Hepatocyte (in vitro differentiated cells): ENCODE data around the gene ZNF20. TPM values are rescaled to one million over a fixed set of nuclear protein-coding genes. Genes with fewer than 3 reads are reported as not detected.

Experiments used
- DNase-seq: peaks from one replicate; pipeline ENCODE4 v3.0.0-alpha.2; 2016; ENCODE audit warnings: low spot score
- H2AFZ ChIP-seq: fragments of 200-600 bp; sonication (generic); 2 replicates; pipeline ENCODE4 v1.6.0; 2016; ENCODE audit warnings: antibody characterized with exemption, mild to moderate bottlenecking
- H3K27ac ChIP-seq: fragments of 200-600 bp; sonication (generic); 2 replicates; pipeline ENCODE4 v1.5.1; 2016; ENCODE audit warnings: mild to moderate bottlenecking
- H3K27me3 ChIP-seq: fragments of 200-600 bp; sonication (generic); 2 replicates; pipeline ENCODE4 v1.6.1; 2016
- H3K36me3 ChIP-seq: fragments of 200-600 bp; sonication (generic); replicated peaks from 2 replicates; pipeline ENCODE4 v1.5.1; 2016; ENCODE audit warnings: low read depth; ENCODE audit not compliant: insufficient read depth
- H3K4me1 ChIP-seq: fragments of 200-600 bp; sonication (generic); 2 replicates; pipeline ENCODE4 v1.5.1; 2016; ENCODE audit warnings: mild to moderate bottlenecking, moderate library complexity; ENCODE audit not compliant: insufficient read depth
- H3K4me2 ChIP-seq: fragments of 200-600 bp; sonication (generic); 2 replicates; pipeline ENCODE4 v1.6.0; 2016
- H3K4me3 ChIP-seq: fragments of 200-600 bp; sonication (generic); 2 replicates; pipeline ENCODE4 v1.5.1; 2016; ENCODE audit warnings: mild to moderate bottlenecking
- H3K79me2 ChIP-seq: fragments of 200-600 bp; sonication (generic); 2 replicates; pipeline ENCODE4 v1.6.0; 2017; ENCODE audit warnings: mild to moderate bottlenecking
- H3K9me2 ChIP-seq: fragments of 200-600 bp; sonication (generic); replicated peaks from 2 replicates; pipeline ENCODE4 v1.6.0; 2017; ENCODE audit warnings: mild to moderate bottlenecking; ENCODE audit not compliant: insufficient read depth
- H3K9me3 ChIP-seq: fragments of 200-600 bp; sonication (generic); 2 replicates; pipeline ENCODE4 v1.5.1; 2016; ENCODE audit warnings: low read depth, mild to moderate bottlenecking
- H4K20me1 ChIP-seq: fragments of 200-600 bp; sonication (generic); 2 replicates; pipeline ENCODE4 v1.6.0; 2016; ENCODE audit warnings: mild to moderate bottlenecking; ENCODE audit not compliant: insufficient read depth, poor library complexity, severe bottlenecking
- EZH2 ChIP-seq: fragments of 200-600 bp; sonication (generic); IDR thresholded peaks from 2 replicates; pipeline ENCODE4 v1.6.1; 2016; ENCODE audit warnings: antibody characterized with exemption, mild to moderate bottlenecking, borderline replicate concordance
- EZH2phosphoT487 ChIP-seq: fragments of 200-600 bp; sonication (generic); IDR thresholded peaks from one replicate; pipeline ENCODE4 v1.6.1; 2018; ENCODE audit warnings: antibody characterized with exemption, mild to moderate bottlenecking, low read depth, moderate library complexity; ENCODE audit not compliant: unreplicated experiment, severe bottlenecking
- WGBS: methylation state at CpG from one replicate; pipeline ENCODE4 v1.1.6; 2016; ENCODE audit warnings: low lambda C conversion rate; ENCODE audit errors: missing lambda C conversion rate; 5-methylcytosine and 5-hydroxymethylcytosine counted together
- polyA plus RNA-seq: library from polyadenylated mRNA; unstranded; fragments of >200 nt; fragmentation: Nextera tagmentation; extraction: Ambion mirVana; gene quantifications from 2 replicates; pipeline ENCODE4 v1.2.1, GENCODE V29; 2016
- total RNA-seq: library from RNA; depleted of rRNA; stranded (reverse); fragments of >200 nt; gene quantifications from 2 replicates; pipeline ENCODE4 v1.2.3, GENCODE V29; 2014
- TF ChIP-seq, protein P1 (sequence below): fragments of 200-600 bp; sonication (generic); IDR thresholded peaks from 2 replicates; pipeline ENCODE4 v1.5.1; 2016; ENCODE audit warnings: antibody characterized with exemption, mild to moderate bottlenecking; ENCODE audit not compliant: poor library complexity

The ZNF20 gene
- total RNA-seq = 4.7 and 5.3 TPM in 2 replicates
- 1.2 and 2.4 TPM in 2 replicates for polyA plus RNA-seq

DNA sequence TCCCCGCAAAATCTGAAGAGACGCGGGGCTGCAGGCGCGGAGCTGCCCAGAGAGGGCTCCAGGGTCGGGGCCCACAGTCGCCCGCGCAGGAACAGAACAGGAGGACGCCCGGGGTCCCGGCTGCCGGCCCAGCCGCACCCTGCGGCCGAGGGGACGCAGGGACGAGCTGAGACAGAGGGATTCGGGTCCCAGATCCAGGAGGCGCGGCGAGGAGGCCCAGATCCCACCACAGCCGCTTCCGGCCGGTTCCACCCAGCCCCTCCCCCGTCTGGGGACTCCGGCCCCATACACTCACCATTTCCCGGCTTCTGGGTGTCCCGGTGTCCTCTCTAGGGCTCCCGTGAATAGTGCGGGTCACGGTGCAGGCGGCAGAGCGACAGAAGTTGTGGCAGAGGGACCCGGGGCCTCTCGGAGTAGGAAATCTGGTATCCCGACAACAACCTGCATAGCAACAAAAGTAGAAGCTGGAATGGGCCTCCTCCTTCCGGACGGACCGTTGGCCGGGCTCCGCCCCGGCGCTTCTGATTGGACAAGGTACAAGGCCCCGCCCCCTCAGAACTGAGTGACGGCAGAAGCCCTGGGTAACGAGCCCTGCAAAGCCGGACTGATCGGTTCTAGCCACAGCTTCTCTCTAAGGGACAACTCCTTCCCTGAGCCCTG is at the start of gene ZNF20:
Gene ZNF20, minus strand, starts transcription at position 466 of the 660 bp plus-strand sequence. Its CDS starts 168 bp downstream, at position 298.
- Histone ChIP-seq H3K9me3 (peaks cover 13% of the 10 kb centered on the region), H4K20me1 (no peaks in the 10 kb centered on the region), H3K4me2 (peak within 1 kb of the TSS; percentile 85), H3K4me1 (peaks cover 5% of the 10 kb centered on the region), H2AFZ (peak within 1 kb of the TSS; percentile 80), H3K79me2 (peaks cover 35% of the 10 kb centered on the region), H3K27me3 (no peaks in the 10 kb centered on the region), H3K36me3 (peaks cover 8% of the 10 kb centered on the region), H3K4me3 (peak within 1 kb of the TSS; percentile 66), H3K9me2 (no peaks in the 10 kb centered on the region), H3K27ac (peak within 1 kb of the TSS; percentile 95)
- TF ChIP-seq, protein P1, sequence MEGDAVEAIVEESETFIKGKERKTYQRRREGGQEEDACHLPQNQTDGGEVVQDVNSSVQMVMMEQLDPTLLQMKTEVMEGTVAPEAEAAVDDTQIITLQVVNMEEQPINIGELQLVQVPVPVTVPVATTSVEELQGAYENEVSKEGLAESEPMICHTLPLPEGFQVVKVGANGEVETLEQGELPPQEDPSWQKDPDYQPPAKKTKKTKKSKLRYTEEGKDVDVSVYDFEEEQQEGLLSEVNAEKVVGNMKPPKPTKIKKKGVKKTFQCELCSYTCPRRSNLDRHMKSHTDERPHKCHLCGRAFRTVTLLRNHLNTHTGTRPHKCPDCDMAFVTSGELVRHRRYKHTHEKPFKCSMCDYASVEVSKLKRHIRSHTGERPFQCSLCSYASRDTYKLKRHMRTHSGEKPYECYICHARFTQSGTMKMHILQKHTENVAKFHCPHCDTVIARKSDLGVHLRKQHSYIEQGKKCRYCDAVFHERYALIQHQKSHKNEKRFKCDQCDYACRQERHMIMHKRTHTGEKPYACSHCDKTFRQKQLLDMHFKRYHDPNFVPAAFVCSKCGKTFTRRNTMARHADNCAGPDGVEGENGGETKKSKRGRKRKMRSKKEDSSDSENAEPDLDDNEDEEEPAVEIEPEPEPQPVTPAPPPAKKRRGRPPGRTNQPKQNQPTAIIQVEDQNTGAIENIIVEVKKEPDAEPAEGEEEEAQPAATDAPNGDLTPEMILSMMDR = no peak
- no peak for TF ChIP-seq EZH2phosphoT487
- no peak for TF ChIP-seq EZH2
- peak; percentile 99 for DNase-seq
- 1% methylated on average over 48 of the region's 49 CpGs for WGBS

DNA sequence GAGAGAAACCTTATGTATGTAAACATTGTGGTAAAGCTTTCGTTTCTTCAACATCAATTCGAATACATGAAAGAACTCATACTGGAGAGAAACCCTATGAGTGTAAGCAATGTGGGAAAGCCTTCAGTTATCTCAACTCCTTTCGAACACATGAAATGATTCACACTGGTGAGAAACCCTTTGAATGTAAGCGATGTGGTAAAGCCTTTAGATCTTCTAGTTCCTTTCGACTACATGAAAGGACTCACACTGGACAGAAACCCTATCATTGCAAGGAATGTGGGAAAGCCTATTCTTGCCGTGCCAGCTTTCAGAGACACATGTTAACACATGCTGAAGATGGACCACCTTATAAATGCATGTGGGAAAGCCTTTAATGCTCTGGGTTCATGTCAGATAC is 47.5 kb upstream of the ZNF20 start:
- Histone ChIP-seq H3K36me3 (peaks cover 28% of the 10 kb centered on the region), H3K4me2 (no peak overlapping the region), H3K27me3 (no peaks in the 10 kb centered on the region), H3K27ac (no peak overlapping the region), H3K4me3 (no peak overlapping the region), H3K4me1 (no peaks in the 10 kb centered on the region), H3K9me2 (no peaks in the 10 kb centered on the region), H3K9me3 (peaks cover 67% of the 10 kb centered on the region), H2AFZ (no peak overlapping the region), H3K79me2 (peaks cover 7% of the 10 kb centered on the region), H4K20me1 (no peaks in the 10 kb centered on the region)
- TF ChIP-seq EZH2 (no peak), EZH2phosphoT487 (no peak)
- TF ChIP-seq, protein P1 = no peak
- 97% methylated on average over 6 of the region's 6 CpGs for WGBS
- no peak for DNase-seq

DNA sequence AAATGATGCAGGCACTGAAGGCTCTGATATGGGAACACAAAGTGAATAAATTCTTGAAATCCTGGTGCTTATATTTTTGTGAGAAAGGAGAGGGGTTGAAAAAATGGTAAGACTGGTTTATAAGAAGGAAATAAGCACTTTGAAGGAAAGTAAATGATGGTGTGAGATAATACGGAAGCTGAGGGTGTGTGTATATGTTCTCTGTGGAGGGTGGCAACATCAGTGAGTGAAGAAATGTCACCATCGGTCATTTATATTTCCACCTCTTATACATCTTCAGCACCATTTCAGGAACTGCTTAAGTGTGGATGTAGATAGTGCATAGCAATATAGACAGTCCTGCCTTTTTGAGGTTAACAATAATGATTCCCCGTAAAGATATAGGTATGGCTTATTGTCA is 40.2 kb upstream of the ZNF20 start:
- Histone ChIP-seq H3K36me3 (peaks cover 3% of the 10 kb centered on the region), H3K4me1 (no peaks in the 10 kb centered on the region), H3K79me2 (peaks cover 76% of the 10 kb centered on the region), H3K27ac (no peak overlapping the region), H3K4me3 (no peak overlapping the region), H3K9me2 (no peaks in the 10 kb centered on the region), H3K27me3 (no peaks in the 10 kb centered on the region), H3K9me3 (peaks cover 29% of the 10 kb centered on the region), H2AFZ (no peak overlapping the region), H3K4me2 (no peak overlapping the region), H4K20me1 (no peaks in the 10 kb centered on the region)
- TF ChIP-seq EZH2phosphoT487 (no peak), EZH2 (no peak)
- TF ChIP-seq, protein P1 = no peak
- DNase-seq = no peak
- 100% methylated on average over 3 of the region's 3 CpGs for WGBS
